Measurements from ENCODE around the gene KLHDC7B.

Gene KLHDC7B

GRCh38 chr22:50572965-50573364 is 27.3 kb downstream of the KLHDC7B start:
- H3K36me3 ChIP-seq (ENCODE audit: control insufficient read depth in 2 of 2, insufficient read depth in 2 of 2, low read length in 2 of 2), result peaks cover 11 to 17% of the 10 kb centered on the region in 2 donors
- no peaks in the 10 kb centered on the region for H3K27me3 ChIP-seq (ENCODE audit: control insufficient read depth in 2 of 2, insufficient read depth in 2 of 2, low read length in 2 of 2)
- peaks cover 12 to 15% of the 10 kb centered on the region in 2 donors for H3K4me1 ChIP-seq (ENCODE audit: control insufficient read depth in 2 of 2, insufficient read depth in 2 of 2, low read length in 2 of 2)
- no peak overlapping the region for H3K9ac ChIP-seq (ENCODE audit: low read depth in 1 of 2, low read length in 2 of 2)
- no peak overlapping the region for H3K27ac ChIP-seq (ENCODE audit: low read depth in 2 of 2, low read length in 2 of 2)
- no peaks in the 10 kb centered on the region for H3K9me3 ChIP-seq (ENCODE audit: control insufficient read depth in 2 of 2, low read length in 2 of 2)
- H3K4me3 ChIP-seq (ENCODE audit: low read length in 2 of 2), result no peak overlapping the region

- H3K4me3 ChIP-seq (ENCODE audit: low read length in 2 of 2), result no peak overlapping the region
- H3K9me3 ChIP-seq (ENCODE audit: control insufficient read depth in 2 of 2, low read length in 2 of 2), result no peaks in the 10 kb centered on the region
- H3K4me1 ChIP-seq (ENCODE audit: control insufficient read depth in 2 of 2, insufficient read depth in 2 of 2, low read length in 2 of 2), result peaks cover 8 to 16% of the 10 kb centered on the region in 2 donors
- H3K36me3 ChIP-seq (ENCODE audit: control insufficient read depth in 2 of 2, insufficient read depth in 2 of 2, low read length in 2 of 2), result peaks cover 12 to 17% of the 10 kb centered on the region in 2 donors
- H3K9ac ChIP-seq (ENCODE audit: low read depth in 1 of 2, low read length in 2 of 2), result no peak overlapping the region
- H3K27ac ChIP-seq (ENCODE audit: low read depth in 2 of 2, low read length in 2 of 2), result no peak overlapping the region
- H3K27me3 ChIP-seq (ENCODE audit: control insufficient read depth in 2 of 2, insufficient read depth in 2 of 2, low read length in 2 of 2), result no peaks in the 10 kb centered on the region
Observed at GRCh38 chr22:50573491-50574382, 28.0 kb downstream of the KLHDC7B start.

GRCh38 chr22:50574383-50574755 is 28.7 kb downstream of the KLHDC7B start:
- peaks cover 2 to 12% of the 10 kb centered on the region in 2 donors for H3K4me1 ChIP-seq (ENCODE audit: control insufficient read depth in 2 of 2, insufficient read depth in 2 of 2, low read length in 2 of 2)
- H3K4me3 ChIP-seq (ENCODE audit: low read length in 2 of 2), result no peak overlapping the region
- no peaks in the 10 kb centered on the region for H3K9me3 ChIP-seq (ENCODE audit: control insufficient read depth in 2 of 2, low read length in 2 of 2)
- H3K36me3 ChIP-seq (ENCODE audit: control insufficient read depth in 2 of 2, insufficient read depth in 2 of 2, low read length in 2 of 2), result peaks cover 13 to 21% of the 10 kb centered on the region in 2 donors
- H3K27ac ChIP-seq (ENCODE audit: low read depth in 2 of 2, low read length in 2 of 2), result no peak overlapping the region
- H3K27me3 ChIP-seq (ENCODE audit: control insufficient read depth in 2 of 2, insufficient read depth in 2 of 2, low read length in 2 of 2), result no peaks in the 10 kb centered on the region
- no peak overlapping the region for H3K9ac ChIP-seq (ENCODE audit: low read depth in 1 of 2, low read length in 2 of 2)

- no peak overlapping the region for H3K27ac ChIP-seq (ENCODE audit: low read depth in 2 of 2, low read length in 2 of 2)
- H3K4me1 ChIP-seq (ENCODE audit: control insufficient read depth in 2 of 2, insufficient read depth in 2 of 2, low read length in 2 of 2), result peaks cover 0 to 10% of the 10 kb centered on the region in 2 donors
- H3K27me3 ChIP-seq (ENCODE audit: control insufficient read depth in 2 of 2, insufficient read depth in 2 of 2, low read length in 2 of 2), result no peaks in the 10 kb centered on the region
- no peaks in the 10 kb centered on the region for H3K9me3 ChIP-seq (ENCODE audit: control insufficient read depth in 2 of 2, low read length in 2 of 2)
- peaks cover 15 to 25% of the 10 kb centered on the region in 2 donors for H3K36me3 ChIP-seq (ENCODE audit: control insufficient read depth in 2 of 2, insufficient read depth in 2 of 2, low read length in 2 of 2)
- H3K4me3 ChIP-seq (ENCODE audit: low read length in 2 of 2), result no peak overlapping the region
- no peak overlapping the region for H3K9ac ChIP-seq (ENCODE audit: low read depth in 1 of 2, low read length in 2 of 2)
Observed at GRCh38 chr22:50575426-50575941, 29.8 kb downstream of the KLHDC7B start.

- Histone ChIP-seq H3K9me3 (ENCODE audit: control insufficient read depth in 2 of 2, low read length in 2 of 2) (no peaks in the 10 kb centered on the region), H3K27me3 (ENCODE audit: control insufficient read depth in 2 of 2, insufficient read depth in 2 of 2, low read length in 2 of 2) (no peaks in the 10 kb centered on the region), H3K36me3 (ENCODE audit: control insufficient read depth in 2 of 2, insufficient read depth in 2 of 2, low read length in 2 of 2) (peaks cover 13 to 21% of the 10 kb centered on the region in 2 donors), H3K9ac (ENCODE audit: low read depth in 1 of 2, low read length in 2 of 2) (no peak overlapping the region), H3K4me1 (ENCODE audit: control insufficient read depth in 2 of 2, insufficient read depth in 2 of 2, low read length in 2 of 2) (peaks cover 0 to 12% of the 10 kb centered on the region in 2 donors), H3K4me3 (ENCODE audit: low read length in 2 of 2) (no peak overlapping the region), H3K27ac (ENCODE audit: low read depth in 2 of 2, low read length in 2 of 2) (no peak overlapping the region)
Observed at GRCh38 chr22:50576070-50576469, 30.4 kb downstream of the KLHDC7B start.

- H3K4me3 ChIP-seq (ENCODE audit: low read length in 2 of 2), result no peak overlapping the region
- H3K9ac ChIP-seq (ENCODE audit: low read depth in 1 of 2, low read length in 2 of 2), result no peak overlapping the region
- no peaks in the 10 kb centered on the region for H3K9me3 ChIP-seq (ENCODE audit: control insufficient read depth in 2 of 2, low read length in 2 of 2)
- H3K27me3 ChIP-seq (ENCODE audit: control insufficient read depth in 2 of 2, insufficient read depth in 2 of 2, low read length in 2 of 2), result no peaks in the 10 kb centered on the region
- H3K27ac ChIP-seq (ENCODE audit: low read depth in 2 of 2, low read length in 2 of 2), result no peak overlapping the region
- peaks cover 8 to 18% of the 10 kb centered on the region in 2 donors for H3K36me3 ChIP-seq (ENCODE audit: control insufficient read depth in 2 of 2, insufficient read depth in 2 of 2, low read length in 2 of 2)
- H3K4me1 ChIP-seq (ENCODE audit: control insufficient read depth in 2 of 2, insufficient read depth in 2 of 2, low read length in 2 of 2), result peaks cover 7 to 17% of the 10 kb centered on the region in 2 donors
Observed at GRCh38 chr22:50576806-50577696, 31.4 kb downstream of the KLHDC7B start.

GRCh38 chr22:50577697-50577986 is 31.9 kb downstream of the KLHDC7B start:
- Histone ChIP-seq H3K4me3 (ENCODE audit: low read length in 2 of 2) (no peak overlapping the region), H3K9ac (ENCODE audit: low read depth in 1 of 2, low read length in 2 of 2) (no peak overlapping the region), H3K27me3 (ENCODE audit: control insufficient read depth in 2 of 2, insufficient read depth in 2 of 2, low read length in 2 of 2) (no peaks in the 10 kb centered on the region), H3K27ac (ENCODE audit: low read depth in 2 of 2, low read length in 2 of 2) (no peak overlapping the region), H3K9me3 (ENCODE audit: control insufficient read depth in 2 of 2, low read length in 2 of 2) (no peaks in the 10 kb centered on the region), H3K4me1 (ENCODE audit: control insufficient read depth in 2 of 2, insufficient read depth in 2 of 2, low read length in 2 of 2) (peaks cover 7 to 17% of the 10 kb centered on the region in 2 donors), H3K36me3 (ENCODE audit: control insufficient read depth in 2 of 2, insufficient read depth in 2 of 2, low read length in 2 of 2) (peaks cover 8 to 15% of the 10 kb centered on the region in 2 donors)

GRCh38 chr22:50577987-50578775 is 32.5 kb downstream of the KLHDC7B start, which contains the start of gene CPT1B:
Gene CPT1B, minus strand, starts transcription at chr22:50578427. Its CDS starts 512 bp downstream, at chr22:50577915.
- no peaks in the 10 kb centered on the region for H3K9me3 ChIP-seq (ENCODE audit: control insufficient read depth in 2 of 2, low read length in 2 of 2)
- peaks cover 8 to 15% of the 10 kb centered on the region in 2 donors for H3K36me3 ChIP-seq (ENCODE audit: control insufficient read depth in 2 of 2, insufficient read depth in 2 of 2, low read length in 2 of 2)
- H3K4me3 ChIP-seq (ENCODE audit: low read length in 2 of 2), result no peak within 1 kb of the TSS
- H3K27me3 ChIP-seq (ENCODE audit: control insufficient read depth in 2 of 2, insufficient read depth in 2 of 2, low read length in 2 of 2), result no peaks in the 10 kb centered on the region
- H3K9ac ChIP-seq (ENCODE audit: low read depth in 1 of 2, low read length in 2 of 2), result no peak within 1 kb of the TSS
- H3K27ac ChIP-seq (ENCODE audit: low read depth in 2 of 2, low read length in 2 of 2), result no peak within 1 kb of the TSS
- peaks cover 7 to 17% of the 10 kb centered on the region in 2 donors for H3K4me1 ChIP-seq (ENCODE audit: control insufficient read depth in 2 of 2, insufficient read depth in 2 of 2, low read length in 2 of 2)

- Histone ChIP-seq H3K27ac (ENCODE audit: low read depth in 2 of 2, low read length in 2 of 2) (no peak overlapping the region), H3K9me3 (ENCODE audit: control insufficient read depth in 2 of 2, low read length in 2 of 2) (no peaks in the 10 kb centered on the region), H3K9ac (ENCODE audit: low read depth in 1 of 2, low read length in 2 of 2) (no peak overlapping the region)
Observed at GRCh38 chr22:50578776-50579310, 33.1 kb downstream of the KLHDC7B start.

More at GRCh38 chr22:50578776-50579310, 33.1 kb downstream of the KLHDC7B start:
- no peaks in the 10 kb centered on the region for H3K27me3 ChIP-seq (ENCODE audit: control insufficient read depth in 2 of 2, insufficient read depth in 2 of 2, low read length in 2 of 2)
- no peak overlapping the region for H3K4me3 ChIP-seq (ENCODE audit: low read length in 2 of 2)
- peaks cover 8 to 15% of the 10 kb centered on the region in 2 donors for H3K36me3 ChIP-seq (ENCODE audit: control insufficient read depth in 2 of 2, insufficient read depth in 2 of 2, low read length in 2 of 2)
- peaks cover 14 to 22% of the 10 kb centered on the region in 2 donors for H3K4me1 ChIP-seq (ENCODE audit: control insufficient read depth in 2 of 2, insufficient read depth in 2 of 2, low read length in 2 of 2)
